ENCODE data around the gene PBXIP1.
"Not testable (repeated sequence)": the region's sequence is repeated elsewhere in the genome, so short reads cannot be mapped to it uniquely, and the experiment has no call there.

Gene PBXIP1

DNA sequence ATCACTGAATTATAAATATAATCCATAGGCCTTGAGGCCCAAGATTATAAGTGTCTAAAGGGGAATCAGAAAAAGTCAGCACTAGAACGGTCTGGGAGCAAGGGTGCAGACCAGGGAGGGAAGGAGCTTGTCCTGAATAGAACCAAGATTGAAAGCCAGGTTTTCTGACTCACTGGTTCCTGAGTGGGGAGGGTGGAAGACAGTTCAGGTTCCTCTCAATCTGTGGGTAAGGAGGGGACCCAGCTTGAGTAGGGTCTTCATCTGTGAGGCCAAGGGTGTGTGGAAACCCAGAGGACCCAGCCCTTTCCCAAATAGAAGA lies 38.3 kb upstream of the PBXIP1 start:
- DNase-seq (ENCODE audit: low spot score), result peak; percentile 31

- peak; percentile 19 for DNase-seq (ENCODE audit: low spot score)
Observed at GRCh38 chr1:154993572-154994268, 37.8 kb upstream of the PBXIP1 start, which contains the start of gene LENEP. TSS of gene LENEP (plus strand) at chr1:154993586. CDS start at chr1:154993608, 22 bp downstream.

- DNase-seq (ENCODE audit: low spot score), result peak; percentile 43
Observed at GRCh38 chr1:154992721-154993571, 37.0 kb upstream of the PBXIP1 start.

DNA sequence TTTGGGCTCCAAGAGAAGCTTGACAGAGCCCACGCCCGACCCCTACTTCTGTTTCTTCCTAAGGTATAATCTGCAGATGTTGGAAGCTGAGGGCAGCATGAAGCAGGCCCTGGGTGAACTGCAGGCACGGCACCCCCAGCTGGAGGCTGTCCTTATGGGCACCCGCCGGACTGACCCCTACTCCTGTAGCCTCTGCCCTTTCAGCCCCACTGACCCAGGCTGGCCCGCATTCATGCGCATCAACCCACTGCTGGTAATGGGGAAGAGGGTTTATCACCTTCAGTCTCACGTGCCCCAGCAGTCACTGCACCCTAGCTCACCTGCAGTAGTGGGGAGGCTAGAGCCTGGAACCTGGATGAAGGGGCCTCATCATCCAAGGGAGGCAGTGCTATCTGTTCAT lies 34.4 kb upstream of the PBXIP1 start:
- no peak for DNase-seq (ENCODE audit: low spot score)

DNA sequence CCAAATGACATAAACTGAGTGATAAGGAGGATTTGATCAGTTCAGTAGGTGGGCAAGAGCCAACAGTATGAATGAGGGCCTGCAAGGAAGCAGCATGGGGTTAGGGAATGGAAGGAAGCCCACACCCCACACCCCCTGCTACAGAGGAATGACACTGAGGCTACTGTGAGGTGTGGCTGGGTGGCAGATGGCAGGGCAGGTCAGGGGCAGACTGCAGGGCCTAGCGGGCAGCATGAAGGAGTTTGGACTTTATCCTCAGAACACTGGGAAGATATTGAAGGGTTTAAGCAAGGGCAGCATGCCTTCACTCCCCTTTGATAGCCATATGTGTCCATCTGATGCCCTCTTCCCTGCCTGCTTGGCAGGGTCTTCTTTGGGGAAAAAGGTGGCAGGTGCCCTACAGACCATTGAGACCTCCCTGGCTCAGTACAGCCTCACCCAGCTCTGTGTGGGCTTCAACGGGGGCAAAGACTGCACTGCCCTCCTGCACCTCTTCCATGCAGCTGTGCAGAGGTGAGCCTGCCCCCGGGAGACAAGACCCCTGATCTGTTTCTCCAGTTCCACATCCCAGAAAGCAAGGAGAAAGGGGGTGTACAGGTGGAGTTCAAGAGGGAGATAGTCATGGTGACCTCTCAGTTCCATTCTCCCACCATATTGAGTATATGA lies 33.4 kb upstream of the PBXIP1 start:
- DNase-seq (ENCODE audit: low spot score), result no peak

DNA sequence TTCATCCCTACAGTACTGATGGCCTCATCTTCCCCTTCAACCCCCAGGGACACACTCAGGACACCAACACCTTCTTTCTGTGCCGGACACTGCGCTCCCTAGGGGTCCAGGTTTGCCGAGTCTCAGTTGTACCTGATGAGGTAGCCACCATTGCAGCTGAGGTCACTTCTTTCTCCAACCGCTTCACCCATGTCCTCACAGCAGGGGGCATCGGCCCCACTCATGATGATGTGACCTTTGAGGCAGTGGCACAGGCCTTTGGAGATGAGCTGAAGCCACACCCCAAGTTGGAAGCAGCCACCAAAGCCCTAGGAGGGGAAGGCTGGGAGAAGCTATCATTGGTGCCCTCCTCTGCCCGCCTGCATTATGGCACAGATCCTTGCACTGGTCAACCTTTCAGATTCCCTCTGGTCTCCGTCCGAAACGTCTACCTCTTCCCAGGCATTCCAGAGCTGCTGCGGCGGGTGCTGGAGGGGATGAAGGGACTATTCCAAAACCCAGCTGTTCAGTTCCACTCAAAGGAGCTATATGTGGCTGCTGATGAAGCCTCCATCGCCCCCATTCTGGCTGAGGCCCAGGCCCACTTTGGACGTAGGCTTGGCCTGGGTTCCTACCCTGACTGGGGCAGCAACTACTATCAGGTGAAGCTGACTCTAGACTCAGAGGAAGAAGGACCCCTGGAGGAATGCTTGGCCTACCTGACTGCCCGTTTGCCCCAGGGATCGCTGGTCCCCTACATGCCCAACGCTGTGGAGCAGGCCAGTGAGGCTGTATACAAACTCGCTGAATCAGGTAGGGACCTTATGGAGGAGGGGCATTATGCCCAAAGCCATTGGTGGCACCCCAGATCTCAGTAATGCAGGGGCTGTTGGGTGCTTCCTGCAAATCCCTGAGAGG lies 32.4 kb upstream of the PBXIP1 start:
- DNase-seq (ENCODE audit: low spot score), result no peak

DNA sequence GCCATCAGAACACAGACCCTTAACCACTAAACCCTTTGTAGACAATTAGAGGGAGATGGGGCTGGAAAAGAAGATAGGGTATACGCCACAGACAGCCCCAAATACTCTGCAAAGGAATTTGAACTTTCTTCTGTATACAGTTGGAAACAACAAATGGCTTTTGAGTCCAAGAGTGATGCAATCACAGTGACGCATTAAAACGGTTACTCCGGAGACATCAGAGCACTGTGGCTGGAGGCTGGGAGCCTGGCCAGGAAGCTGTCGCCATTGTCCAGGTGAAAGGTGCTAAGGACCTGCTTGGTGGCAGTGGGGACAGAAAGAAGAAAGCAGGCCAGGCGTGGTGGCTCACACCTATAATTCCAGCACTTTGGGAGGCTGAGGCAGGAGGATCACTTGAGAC lies 31.4 kb upstream of the PBXIP1 start:
- no peak for DNase-seq (ENCODE audit: low spot score)

DNA sequence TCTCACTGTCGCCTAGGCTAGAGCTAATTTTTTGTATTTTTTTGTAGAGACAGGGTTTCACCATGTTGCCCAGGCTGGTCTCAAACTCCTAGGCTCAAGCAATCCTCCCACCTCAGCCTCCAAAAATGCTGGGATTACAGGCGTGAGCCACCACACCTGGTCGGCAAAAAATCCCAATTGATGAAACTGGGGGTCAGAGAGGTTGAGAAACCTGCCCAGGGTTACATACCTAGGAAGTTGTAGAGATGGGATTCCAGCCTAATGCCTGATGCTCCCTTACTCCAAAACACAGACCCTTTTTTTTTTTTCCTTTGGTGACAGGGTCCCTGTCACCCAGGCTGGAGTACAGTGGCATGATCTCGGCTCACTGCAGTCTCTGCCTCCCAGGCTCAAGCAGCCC lies 30.8 kb upstream of the PBXIP1 start:
- not testable (repeated sequence) for DNase-seq (ENCODE audit: low spot score)

GRCh38 chr1:154983776-154984466 lies 28.0 kb upstream of the PBXIP1 start:
- DNase-seq (ENCODE audit: low spot score), result no peak

GRCh38 chr1:154982897-154983648 lies 27.2 kb upstream of the PBXIP1 start, which contains the start of gene FLAD1:
TSS of gene FLAD1 (plus strand) at chr1:154983344. CDS start at chr1:154983695, 351 bp downstream.
- DNase-seq (ENCODE audit: low spot score), result peak; percentile 96

DNA sequence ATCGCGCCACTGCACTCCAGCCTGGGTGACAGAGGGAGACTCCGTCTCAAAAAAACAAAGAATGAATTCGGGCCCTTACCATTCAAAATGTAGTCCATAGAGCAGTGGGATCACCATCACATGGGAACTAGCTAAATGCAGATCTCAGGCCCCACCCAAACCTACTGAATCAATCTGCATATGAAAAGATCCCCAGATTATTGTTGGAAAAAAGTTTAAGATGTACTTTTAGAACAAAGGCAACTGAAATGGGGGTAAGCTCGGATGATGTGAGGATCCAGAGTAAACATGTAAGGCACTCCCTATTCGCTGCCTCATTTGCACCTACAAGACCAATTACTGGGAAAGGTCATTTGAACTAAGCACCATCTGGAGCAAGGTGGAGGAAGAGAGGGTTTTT lies 26.4 kb upstream of the PBXIP1 start:
- no peak for DNase-seq (ENCODE audit: low spot score)

- DNase-seq (ENCODE audit: low spot score), result no peak
Observed at GRCh38 chr1:154978360-154978759, 22.5 kb upstream of the PBXIP1 start.

GRCh38 chr1:154977762-154978161 lies 21.9 kb upstream of the PBXIP1 start:
- not testable (repeated sequence) for DNase-seq (ENCODE audit: low spot score)

DNA sequence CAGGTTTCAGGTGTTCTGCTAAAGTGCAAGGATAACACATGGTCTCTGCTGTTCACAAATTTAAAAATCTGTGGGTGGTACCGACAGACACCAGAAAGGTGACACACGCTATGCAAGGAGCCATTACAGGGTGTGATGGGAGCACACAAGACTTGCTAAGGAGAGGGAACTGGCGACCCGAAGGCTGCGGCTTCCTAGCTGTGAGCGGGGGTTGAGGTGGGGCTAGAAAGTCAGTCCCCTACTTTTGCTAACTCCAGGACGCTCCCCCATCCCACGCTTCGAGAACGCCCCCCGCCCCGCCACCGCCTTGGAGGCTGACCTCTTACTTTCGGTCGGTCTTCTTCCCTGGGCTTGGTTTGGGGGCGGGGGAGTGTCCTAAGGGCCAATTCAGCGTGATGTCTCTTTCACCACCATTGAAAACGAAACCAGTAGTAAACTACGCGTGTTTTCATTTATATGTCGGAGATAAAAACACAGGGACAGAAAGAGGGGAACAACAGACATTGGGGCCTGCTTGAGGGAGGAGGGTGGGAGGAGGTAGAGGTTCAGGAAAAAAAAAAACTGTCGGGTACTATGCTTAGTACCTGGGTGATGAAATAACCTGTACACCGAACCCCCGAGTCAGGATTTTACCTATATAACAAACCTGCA lies 19.6 kb upstream of the PBXIP1 start:
- peak; percentile 68 for DNase-seq (ENCODE audit: low spot score)

DNA sequence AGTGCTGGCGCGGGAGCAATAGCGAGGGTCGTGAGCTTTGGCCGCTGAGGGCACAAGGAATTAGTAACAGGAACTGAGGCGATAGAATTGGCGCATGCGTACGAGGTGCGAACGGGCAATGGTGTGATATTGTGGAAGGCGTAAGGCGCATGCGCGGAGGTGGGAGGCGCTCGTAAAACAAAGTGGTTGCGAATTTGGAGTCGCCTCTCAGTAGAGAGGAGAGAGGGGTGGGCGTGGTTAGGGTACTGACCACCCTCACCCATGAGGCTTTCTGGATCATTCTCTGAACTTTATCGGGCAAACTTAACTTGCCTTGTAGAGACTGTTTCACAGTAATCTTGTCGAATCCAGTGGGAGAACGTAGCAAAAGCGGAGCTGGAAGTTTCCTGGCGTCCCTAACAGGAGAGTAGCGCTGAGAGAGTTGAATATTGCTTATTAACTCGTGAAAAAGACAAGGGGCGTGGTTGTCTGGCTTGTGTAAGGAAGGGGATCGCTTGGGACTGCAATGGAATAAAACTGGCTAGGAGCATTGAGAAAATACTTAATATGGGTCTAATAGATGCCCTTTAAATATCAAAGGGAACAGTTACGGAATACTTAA lies 19.0 kb upstream of the PBXIP1 start:
- DNase-seq (ENCODE audit: low spot score), result peak; percentile 97

DNA sequence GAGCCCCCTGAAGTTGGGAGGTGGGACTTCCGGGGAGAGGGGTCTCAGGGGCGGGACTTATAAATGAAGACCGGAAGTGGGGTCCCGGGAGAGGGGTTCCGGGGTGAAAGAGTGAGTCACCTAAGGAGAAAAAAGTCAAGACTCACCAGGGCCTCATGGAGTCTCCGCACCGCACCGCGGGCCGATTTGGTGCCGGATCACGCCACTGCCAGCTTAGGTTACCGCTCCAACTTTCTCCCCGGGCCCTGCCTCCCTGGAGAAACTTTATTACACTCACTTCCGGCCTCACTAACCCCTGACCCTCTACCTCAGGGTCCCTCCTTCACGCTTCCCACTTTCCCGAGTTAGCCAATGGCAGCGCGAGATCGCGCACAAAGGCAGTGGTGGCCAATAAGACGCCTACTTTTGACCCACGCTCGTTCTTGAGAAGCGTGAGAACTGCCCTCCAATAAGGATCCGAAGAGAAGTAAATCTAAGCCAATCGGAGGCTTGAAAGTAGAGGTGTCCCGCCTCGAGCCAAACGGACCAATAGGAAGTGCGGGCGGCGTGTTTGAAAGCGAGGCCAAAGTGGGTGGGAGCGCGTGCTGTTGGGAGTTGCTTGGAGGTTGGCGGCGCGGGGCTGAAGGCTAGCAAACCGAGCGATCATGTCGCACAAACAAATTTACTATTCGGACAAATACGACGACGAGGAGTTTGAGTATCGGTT lies 18.4 kb upstream of the PBXIP1 start, which contains the start of gene CKS1B:
CKS1B (plus strand) TSS at position 580 of the 706 bp plus-strand sequence; CDS start at position 645, 65 bp downstream.
- peak; percentile 97 for DNase-seq (ENCODE audit: low spot score)

DNA sequence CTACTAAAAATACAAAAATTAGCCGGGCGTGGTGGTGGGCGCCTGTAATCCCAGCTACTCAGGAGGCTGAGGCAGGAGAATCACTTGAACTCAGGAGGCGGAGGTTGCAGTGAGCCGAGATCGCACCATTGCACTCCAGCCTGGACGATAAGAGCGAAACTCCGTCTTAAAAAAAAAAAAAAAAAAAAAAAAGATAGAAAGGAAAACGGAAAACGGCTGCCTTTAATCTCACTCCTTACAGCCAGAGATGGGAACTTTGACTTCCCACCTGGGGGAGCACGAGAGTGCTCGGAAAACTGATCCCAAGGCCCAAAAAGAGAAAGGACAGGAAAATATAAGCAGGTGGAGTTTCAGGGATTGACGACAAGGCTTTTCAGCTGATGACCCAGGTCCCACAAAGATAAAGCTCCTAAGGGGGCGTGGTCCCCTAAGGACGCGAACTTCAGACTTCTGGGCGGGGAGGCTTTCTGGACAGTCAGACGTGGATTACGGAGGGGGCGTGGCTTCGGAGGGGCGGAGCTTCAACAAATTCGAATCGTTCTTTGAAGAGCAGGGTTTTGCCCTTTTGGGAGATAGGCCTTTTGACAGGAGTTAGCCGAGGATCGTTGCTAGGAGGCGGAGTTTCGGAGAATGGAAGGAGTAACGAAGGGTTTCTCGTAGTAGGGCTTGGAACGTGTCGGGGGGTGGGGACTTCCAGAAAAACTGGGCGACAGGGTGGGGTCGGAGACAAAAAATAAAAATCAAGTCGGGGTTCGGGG lies 17.6 kb upstream of the PBXIP1 start:
- DNase-seq (ENCODE audit: low spot score), result peak; percentile 97
